ENCODE data around the gene UBE2F. TPM values are rescaled to one million over a fixed set of nuclear protein-coding genes. Genes with fewer than 3 reads are reported as not detected.
"Not testable (repeated sequence)": the region's sequence is repeated elsewhere in the genome, so short reads cannot be mapped to it uniquely, and the experiment has no call there.

UBE2F gene
- total RNA-seq, 2 donors from 2014 or later: 58.3 to 59.2 TPM

DNA sequence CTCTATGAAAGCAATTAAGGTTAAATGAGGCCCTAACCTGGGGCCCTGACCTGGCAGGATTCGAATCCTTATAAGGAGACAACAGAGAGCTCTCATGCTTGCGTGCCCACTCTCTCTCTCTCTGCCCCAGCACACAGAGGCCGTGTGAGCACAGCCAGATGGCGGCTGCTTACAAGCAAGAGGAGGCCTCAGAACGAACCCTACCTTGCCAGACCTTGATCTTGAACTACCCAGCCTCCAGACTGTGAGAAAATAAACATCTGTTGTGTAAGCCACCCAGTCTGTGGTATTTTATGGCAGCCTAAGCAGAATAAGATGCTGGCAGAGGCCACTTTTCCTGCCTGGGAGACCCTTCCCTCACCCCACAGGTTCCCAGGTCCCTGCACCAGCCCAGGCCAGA lies 5.2 kb upstream of the UBE2F start:
- H3K27me3 ChIP-seq (ENCODE audit: control insufficient read depth, insufficient read depth, low read length, poor library complexity, severe bottlenecking): peaks cover 14% of the 10 kb centered on the region
- no peak overlapping the region for H3K27ac Mint-ChIP-seq
- H3K4me3 ChIP-seq (ENCODE audit: low read length): no peak overlapping the region
- H3K9me3 ChIP-seq (ENCODE audit: control insufficient read depth, low read length): peaks cover 15% of the 10 kb centered on the region
- H3K36me3 Mint-ChIP-seq (ENCODE audit: low read depth): no peaks in the 10 kb centered on the region
- H3K36me3 ChIP-seq (ENCODE audit: control insufficient read depth, insufficient read depth, low read length): no peaks in the 10 kb centered on the region
- no peak for DNase-seq
- no peaks in the 10 kb centered on the region for H3K4me1 Mint-ChIP-seq
- no peak overlapping the region for H3K27ac ChIP-seq (ENCODE audit: low read depth, low read length)
- WGBS, 2 experiments (ENCODE audit: insufficient coverage in 1 of 2, insufficient read length in 1 of 2): 84 to 86% methylated on average over 1 to 5 of the region's 5 CpGs
- TF ChIP-seq, protein P1, sequence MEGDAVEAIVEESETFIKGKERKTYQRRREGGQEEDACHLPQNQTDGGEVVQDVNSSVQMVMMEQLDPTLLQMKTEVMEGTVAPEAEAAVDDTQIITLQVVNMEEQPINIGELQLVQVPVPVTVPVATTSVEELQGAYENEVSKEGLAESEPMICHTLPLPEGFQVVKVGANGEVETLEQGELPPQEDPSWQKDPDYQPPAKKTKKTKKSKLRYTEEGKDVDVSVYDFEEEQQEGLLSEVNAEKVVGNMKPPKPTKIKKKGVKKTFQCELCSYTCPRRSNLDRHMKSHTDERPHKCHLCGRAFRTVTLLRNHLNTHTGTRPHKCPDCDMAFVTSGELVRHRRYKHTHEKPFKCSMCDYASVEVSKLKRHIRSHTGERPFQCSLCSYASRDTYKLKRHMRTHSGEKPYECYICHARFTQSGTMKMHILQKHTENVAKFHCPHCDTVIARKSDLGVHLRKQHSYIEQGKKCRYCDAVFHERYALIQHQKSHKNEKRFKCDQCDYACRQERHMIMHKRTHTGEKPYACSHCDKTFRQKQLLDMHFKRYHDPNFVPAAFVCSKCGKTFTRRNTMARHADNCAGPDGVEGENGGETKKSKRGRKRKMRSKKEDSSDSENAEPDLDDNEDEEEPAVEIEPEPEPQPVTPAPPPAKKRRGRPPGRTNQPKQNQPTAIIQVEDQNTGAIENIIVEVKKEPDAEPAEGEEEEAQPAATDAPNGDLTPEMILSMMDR (conservative IDR thresholded peaks at IDR 0.05): no peak
- no peak overlapping the region for H3K9ac ChIP-seq (ENCODE audit: extremely low read depth, low read length, poor library complexity, severe bottlenecking)
- peaks cover 12% of the 10 kb centered on the region for H3K9me3 Mint-ChIP-seq
- peaks cover 26% of the 10 kb centered on the region for H3K27me3 Mint-ChIP-seq (ENCODE audit: insufficient read depth)
- no peak overlapping the region for H3K4me3 Mint-ChIP-seq
- no peaks in the 10 kb centered on the region for H3K4me1 ChIP-seq (ENCODE audit: control insufficient read depth, insufficient read depth, low read length)

DNA sequence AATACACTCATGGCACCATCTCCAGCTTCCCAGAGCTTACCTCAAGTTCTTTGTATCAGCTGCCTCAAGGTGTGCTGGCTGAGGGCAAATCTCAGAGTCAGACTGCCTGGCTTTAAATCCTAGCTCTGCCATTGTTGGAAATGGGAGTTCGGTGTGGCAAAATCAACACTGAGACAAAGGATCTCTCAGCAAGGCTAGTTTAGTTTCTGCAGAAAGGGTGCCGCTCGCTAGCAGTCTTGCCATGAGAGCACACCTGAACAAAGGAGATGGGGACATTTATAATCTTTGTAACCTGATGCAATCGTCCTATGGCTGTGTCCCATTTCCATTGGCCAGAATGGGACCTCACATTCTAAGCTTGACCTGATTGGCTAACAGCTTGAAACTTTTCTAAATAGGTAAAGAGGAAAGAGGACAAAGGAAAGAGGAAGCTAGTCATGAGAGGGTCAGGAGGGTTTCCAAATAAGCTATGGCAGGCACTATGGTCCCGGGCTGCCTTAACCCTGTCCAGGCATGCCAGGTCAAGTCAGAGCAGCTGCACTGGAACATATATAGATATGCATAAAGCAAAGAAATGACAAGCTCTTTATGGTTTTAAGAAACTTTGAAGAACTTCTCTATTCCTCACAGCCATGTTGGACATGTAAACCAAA lies 4.3 kb upstream of the UBE2F start:
- 85 to 92% methylated on average over 5 of the region's 5 CpGs for whole genome bisulfite sequencing, 2 experiments (ENCODE audit: insufficient coverage in 1 of 2, insufficient read length in 1 of 2)
- Mint-ChIP-seq H3K27me3 (ENCODE audit: insufficient read depth) (peaks cover 16% of the 10 kb centered on the region), H3K27ac (no peak overlapping the region), H3K4me3 (no peak overlapping the region), H3K4me1 (no peaks in the 10 kb centered on the region), H3K9me3 (peaks cover 12% of the 10 kb centered on the region), H3K36me3 (ENCODE audit: low read depth) (no peaks in the 10 kb centered on the region)
- H3K9ac ChIP-seq (ENCODE audit: extremely low read depth, low read length, poor library complexity, severe bottlenecking): no peak overlapping the region
- no peaks in the 10 kb centered on the region for H3K36me3 ChIP-seq (ENCODE audit: control insufficient read depth, insufficient read depth, low read length)
- no peak overlapping the region for H3K27ac ChIP-seq (ENCODE audit: low read depth, low read length)
- no peak for DNase-seq
- no peaks in the 10 kb centered on the region for H3K4me1 ChIP-seq (ENCODE audit: control insufficient read depth, insufficient read depth, low read length)
- H3K9me3 ChIP-seq (ENCODE audit: control insufficient read depth, low read length): peaks cover 15% of the 10 kb centered on the region
- TF ChIP-seq, protein P1 (conservative IDR thresholded peaks at IDR 0.05): no peak
- peaks cover 5% of the 10 kb centered on the region for H3K27me3 ChIP-seq (ENCODE audit: control insufficient read depth, insufficient read depth, low read length, poor library complexity, severe bottlenecking)
- no peak overlapping the region for H3K4me3 ChIP-seq (ENCODE audit: low read length)

DNA sequence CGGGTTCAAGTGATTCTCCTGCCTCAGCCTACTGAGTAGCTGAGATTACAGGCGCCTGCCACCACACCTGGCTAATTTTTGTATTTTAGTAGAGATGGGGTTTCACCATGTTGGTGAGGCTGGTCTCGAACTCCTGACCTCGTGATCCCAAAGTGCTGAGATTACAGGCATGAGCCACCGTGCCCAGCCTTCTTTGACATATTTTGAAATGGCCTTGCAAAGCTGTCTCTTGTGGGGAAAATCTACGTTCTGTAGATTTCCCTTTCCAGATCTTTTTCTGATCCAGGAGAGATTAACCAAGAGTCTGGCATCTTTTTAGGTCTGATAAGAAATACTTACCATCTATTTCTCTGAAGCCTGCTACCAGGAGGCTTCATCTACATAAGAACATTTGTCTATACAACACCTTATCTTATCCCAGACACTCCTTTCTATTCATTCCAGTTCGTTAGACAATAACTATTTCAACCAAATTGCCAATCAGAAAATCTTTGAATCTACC lies 3.3 kb upstream of the UBE2F start:
- H3K9ac ChIP-seq (ENCODE audit: extremely low read depth, low read length, poor library complexity, severe bottlenecking); H3K4me3 ChIP-seq (ENCODE audit: low read length); H3K27me3 ChIP-seq (ENCODE audit: control insufficient read depth, insufficient read depth, low read length, poor library complexity, severe bottlenecking); H3K27ac Mint-ChIP-seq; H3K36me3 ChIP-seq (ENCODE audit: control insufficient read depth, insufficient read depth, low read length); H3K4me1 Mint-ChIP-seq; H3K4me3 Mint-ChIP-seq; H3K27ac ChIP-seq (ENCODE audit: low read depth, low read length); DNase-seq; H3K36me3 Mint-ChIP-seq (ENCODE audit: low read depth); H3K4me1 ChIP-seq (ENCODE audit: control insufficient read depth, insufficient read depth, low read length): not testable (repeated sequence)
- Mint-ChIP-seq H3K27me3 (ENCODE audit: insufficient read depth) (peaks cover 13% of the 10 kb centered on the region), H3K9me3 (peaks cover 12% of the 10 kb centered on the region)
- H3K9me3 ChIP-seq (ENCODE audit: control insufficient read depth, low read length): peaks cover 15% of the 10 kb centered on the region
- WGBS, 2 experiments (ENCODE audit: insufficient coverage in 1 of 2, insufficient read length in 1 of 2): 81 to 87% methylated on average over 7 of the region's 7 CpGs
